Esophagus squamous epithelium (tissue), 5 donors: ENCODE measurements around the gene SLC16A5. TPM values are rescaled to one million over a fixed set of nuclear protein-coding genes. Genes with fewer than 3 reads are reported as not detected.
A peak's percentile ranks its signal among the peaks of the same experiment; 100 is the strongest.

Experiments
- DNase-seq: peaks from one replicate; lab custom pipeline; 2025; lab: John Stamatoyannopoulos, UW
- H3K27ac ChIP-seq, 4 donors: fragments of 200-600 bp; sonication (generic); one replicate each; pipeline ENCODE4 v1.5.1; 2016 to 2019; ENCODE audit warnings: mild to moderate bottlenecking in 1 of 4
- H3K27me3 ChIP-seq, 4 donors: fragments of 200-600 bp; sonication (generic); 1 replicate in 3 of 4; 2 replicates in 1 of 4; pipeline versions ENCODE4 v1.5.1 to v1.6.0; 2017 to 2021; ENCODE audit warnings: antibody characterized with exemption in 1 of 4
- H3K36me3 ChIP-seq, 3 donors: fragments of 200-600 bp; sonication (generic); one replicate each; pipeline ENCODE4 v1.5.1; 2016 to 2019
- H3K4me1 ChIP-seq, 3 donors: fragments of 200-600 bp; sonication (generic); one replicate each; pipeline ENCODE4 v1.5.1; 2017 to 2019
- H3K4me3 ChIP-seq, 4 donors: fragments of 200-600 bp; sonication (generic); 1 replicate in 3 of 4; 2 replicates in 1 of 4; pipeline ENCODE4 v1.5.1; 2016 to 2019; ENCODE audit warnings: mild to moderate bottlenecking in 2 of 4, moderate library complexity in 1 of 4
- H3K9me3 ChIP-seq, 3 donors: fragments of 200-600 bp; sonication (generic); one replicate each; pipeline ENCODE4 v1.5.1; 2016 to 2019
- POLR2A ChIP-seq, 4 donors: fragments of 450-650 bp; IDR thresholded peaks; one replicate each; pipeline ENCODE4 v1.6.1; 2017; ENCODE audit warnings: antibody characterized with exemption in 4 of 4, mild to moderate bottlenecking in 4 of 4, moderate library complexity in 3 of 4
- WGBS, 2 donors: methylation state at CpG; one replicate each; pipeline ENCODE4 v1.1.5; 2018; 5-methylcytosine and 5-hydroxymethylcytosine counted together
- intact Hi-C: fragments of 100-400 bp; cut with DNase I; formaldehyde crosslinking; loops from one replicate; pipeline ENCODE4 v1.15.0; 2022
- total RNA-seq, 4 donors: library from RNA; depleted of rRNA; stranded (reverse); fragments of >200 nt; gene quantifications; one replicate each; pipeline ENCODE4 v1.1.0, GENCODE V29; 2016
- TF ChIP-seq, protein P1 (sequence below), 6 experiments: fragments of 450-650 bp in 4 of 6; fragments of 200-600 bp in 2 of 6; sonication (generic) in 2 of 6; IDR thresholded peaks; one replicate each; pipeline ENCODE4 v1.5.1; 2016 to 2019; ENCODE audit warnings: antibody characterized with exemption in 6 of 6, mild to moderate bottlenecking in 4 of 6, moderate library complexity in 4 of 6
- donor health status: DM: yes; HTN: yes; CAD: no.

SLC16A5 gene
- total RNA-seq, 4 donors from 2014 or later = 13.4 to 22.9 (median 17.4) TPM

DNA sequence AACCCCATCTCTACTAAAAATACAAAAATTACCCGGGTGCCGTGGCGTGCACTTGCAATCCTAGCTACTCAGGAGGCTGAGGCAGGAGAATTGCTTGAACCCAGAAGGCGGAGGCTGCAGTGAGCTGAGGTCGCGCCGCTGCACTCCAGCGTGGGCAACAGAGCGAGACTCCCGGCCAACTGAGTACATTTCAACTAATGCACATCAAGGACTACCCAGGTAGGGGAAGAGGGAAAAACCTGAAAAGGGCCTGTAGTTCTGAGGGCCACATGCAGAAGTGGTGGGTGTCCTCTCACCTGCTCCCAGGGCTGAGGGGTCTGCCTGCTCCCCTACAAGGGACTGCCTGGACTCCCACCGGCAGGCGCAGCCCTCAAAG is 584 bp upstream of the SLC16A5 start:
- TF ChIP-seq, protein P1, sequence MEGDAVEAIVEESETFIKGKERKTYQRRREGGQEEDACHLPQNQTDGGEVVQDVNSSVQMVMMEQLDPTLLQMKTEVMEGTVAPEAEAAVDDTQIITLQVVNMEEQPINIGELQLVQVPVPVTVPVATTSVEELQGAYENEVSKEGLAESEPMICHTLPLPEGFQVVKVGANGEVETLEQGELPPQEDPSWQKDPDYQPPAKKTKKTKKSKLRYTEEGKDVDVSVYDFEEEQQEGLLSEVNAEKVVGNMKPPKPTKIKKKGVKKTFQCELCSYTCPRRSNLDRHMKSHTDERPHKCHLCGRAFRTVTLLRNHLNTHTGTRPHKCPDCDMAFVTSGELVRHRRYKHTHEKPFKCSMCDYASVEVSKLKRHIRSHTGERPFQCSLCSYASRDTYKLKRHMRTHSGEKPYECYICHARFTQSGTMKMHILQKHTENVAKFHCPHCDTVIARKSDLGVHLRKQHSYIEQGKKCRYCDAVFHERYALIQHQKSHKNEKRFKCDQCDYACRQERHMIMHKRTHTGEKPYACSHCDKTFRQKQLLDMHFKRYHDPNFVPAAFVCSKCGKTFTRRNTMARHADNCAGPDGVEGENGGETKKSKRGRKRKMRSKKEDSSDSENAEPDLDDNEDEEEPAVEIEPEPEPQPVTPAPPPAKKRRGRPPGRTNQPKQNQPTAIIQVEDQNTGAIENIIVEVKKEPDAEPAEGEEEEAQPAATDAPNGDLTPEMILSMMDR (IDR thresholded peaks at IDR 0.05) = no peak
- TF ChIP-seq POLR2A (IDR thresholded peaks at IDR 0.05) = no peak
- no peak for DNase-seq
- H3K27ac ChIP-seq = peak overlapping the region; percentile 92 to 94 (median 92)
- no peaks in the 10 kb centered on the region for H3K9me3 ChIP-seq
- intact Hi-C loops = no loop called here
- peaks cover 39 to 79% (median 47%) of the 10 kb centered on the region in 3 donors for H3K4me1 ChIP-seq
- WGBS, 2 donors = 13 to 65% methylated on average over 3 to 10 of the region's 12 CpGs
- H3K27me3 ChIP-seq = no peaks in the 10 kb centered on the region
- H3K4me3 ChIP-seq = peak overlapping the region; percentile 50 to 71 (median 68)
- H3K36me3 ChIP-seq = no peaks in the 10 kb centered on the region

DNA sequence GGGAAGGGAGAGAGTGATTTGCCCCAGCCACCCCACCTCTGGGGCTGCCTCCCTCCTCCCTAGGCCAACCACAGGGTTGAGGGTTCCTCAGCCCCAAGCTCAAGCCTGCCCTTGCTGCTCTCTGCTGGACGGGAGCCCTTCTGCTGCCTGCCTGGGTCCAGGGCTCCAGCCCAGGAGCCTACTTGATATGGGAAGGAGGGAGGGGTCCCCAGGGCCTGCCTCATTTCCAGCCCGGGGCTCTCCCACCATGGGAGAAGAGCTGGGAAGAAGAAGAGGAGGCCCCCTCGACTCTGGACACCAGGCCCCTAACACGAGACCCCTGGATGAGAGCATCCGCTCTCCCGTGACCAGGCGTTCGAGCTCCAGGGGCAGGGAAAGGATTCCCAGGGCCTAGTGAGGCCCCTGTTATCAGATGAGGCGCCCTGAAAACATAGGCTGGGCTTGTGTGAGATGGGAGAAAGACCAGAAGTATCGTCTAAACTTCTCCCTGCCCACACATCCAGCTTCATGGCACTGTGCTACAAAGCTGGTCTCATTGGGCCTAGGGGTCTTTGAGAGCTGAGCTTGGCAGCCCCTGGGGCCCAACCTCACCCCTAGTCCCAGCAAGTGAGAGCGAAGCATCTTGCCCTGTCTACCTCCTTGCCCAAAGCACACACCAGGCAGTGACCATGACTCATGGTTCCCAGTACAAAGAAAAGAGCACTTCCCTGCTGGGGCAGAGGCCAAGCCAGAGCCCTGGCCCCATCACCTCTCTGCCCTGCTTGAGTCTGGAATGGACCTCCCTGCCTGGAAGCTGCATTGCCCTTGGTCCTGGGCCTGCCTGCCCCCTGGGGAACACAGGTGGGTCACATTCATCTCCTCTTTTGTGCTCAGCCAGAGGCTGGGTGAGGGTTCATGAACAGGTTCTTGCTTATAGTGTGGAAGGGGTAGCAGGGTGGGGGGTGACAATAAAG is 987 bp downstream of the SLC16A5 start:
- peaks cover 49 to 90% (median 62%) of the 10 kb centered on the region in 3 donors for H3K4me1 ChIP-seq
- no peaks in the 10 kb centered on the region for H3K36me3 ChIP-seq
- H3K27me3 ChIP-seq = no peaks in the 10 kb centered on the region
- TF ChIP-seq, protein P1 (IDR thresholded peaks at IDR 0.05) = no peak
- TF ChIP-seq POLR2A (IDR thresholded peaks at IDR 0.05) = peak in 1 of 4 donors; percentile 44
- peak overlapping the region; percentile 50 to 71 (median 68) for H3K4me3 ChIP-seq
- intact Hi-C loops = no loop called here
- WGBS, 2 donors = 48 to 63% methylated on average over 4 to 5 of the region's 11 CpGs
- no peak for DNase-seq
- no peaks in the 10 kb centered on the region for H3K9me3 ChIP-seq
- H3K27ac ChIP-seq = peak overlapping the region; percentile 92 to 94 (median 92)

DNA sequence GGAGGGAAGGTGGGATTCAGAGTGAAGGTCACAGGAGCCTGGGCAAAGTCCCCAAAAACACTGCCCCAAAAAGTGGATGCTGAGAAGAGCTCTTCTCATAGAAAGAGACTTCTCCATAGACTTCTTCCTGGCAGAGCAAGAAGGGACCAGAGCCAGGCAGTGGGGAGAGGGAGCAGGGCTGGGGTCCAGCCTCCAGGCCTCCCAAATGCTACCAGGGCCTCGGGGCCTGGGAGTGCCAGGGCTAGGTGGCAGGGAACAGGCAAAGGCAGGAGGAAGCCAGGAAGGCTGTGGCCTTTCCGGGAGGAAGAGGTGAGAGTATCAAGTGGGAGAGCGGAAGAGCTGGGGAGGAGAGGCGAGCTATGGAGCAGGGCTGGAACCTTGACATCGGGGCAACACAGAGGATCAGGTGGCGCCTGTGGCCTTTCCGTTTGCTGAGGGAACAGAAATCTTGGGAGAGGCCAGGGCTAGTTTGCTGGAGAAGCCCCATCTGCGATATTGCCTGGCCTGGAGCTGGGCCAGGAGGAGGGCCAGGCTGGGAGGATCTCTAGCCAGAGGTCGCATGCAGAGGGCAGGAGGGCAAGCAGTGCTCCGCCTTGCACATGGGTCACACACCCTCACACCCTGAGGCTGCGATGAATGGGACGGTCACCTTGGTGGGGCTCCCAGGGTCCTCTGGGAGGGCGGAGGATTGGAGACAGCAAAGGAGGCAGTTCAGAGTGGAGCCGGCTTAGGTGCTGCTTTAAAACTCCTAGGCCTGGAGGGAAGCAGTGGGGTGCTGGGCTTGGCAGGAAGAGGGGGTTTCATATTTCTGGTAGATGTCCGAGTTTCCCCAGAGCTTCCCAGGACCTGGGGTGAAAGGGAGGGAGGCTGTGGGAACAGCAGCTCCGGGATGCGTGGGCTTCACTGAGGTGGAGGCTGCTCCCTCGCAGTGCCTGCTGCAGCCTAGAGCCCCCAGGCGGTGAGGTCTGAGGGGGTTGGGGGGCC is 3.4 kb downstream of the SLC16A5 start:
- H3K4me3 ChIP-seq = peak overlapping the region in 2 of 4 donors; percentile 6 to 12
- TF ChIP-seq POLR2A (IDR thresholded peaks at IDR 0.05) = no peak
- TF ChIP-seq, protein P1 (IDR thresholded peaks at IDR 0.05) = no peak
- no peaks in the 10 kb centered on the region for H3K36me3 ChIP-seq
- peak overlapping the region; percentile 76 to 93 (median 92) for H3K27ac ChIP-seq
- 28 to 43% methylated on average over 13 of the region's 19 CpGs for WGBS, 2 donors
- no peaks in the 10 kb centered on the region for H3K9me3 ChIP-seq
- no peaks in the 10 kb centered on the region for H3K27me3 ChIP-seq
- H3K4me1 ChIP-seq = peaks cover 53 to 100% (median 80%) of the 10 kb centered on the region in 3 donors
- no peak for DNase-seq
- intact Hi-C loops = no loop called here

DNA sequence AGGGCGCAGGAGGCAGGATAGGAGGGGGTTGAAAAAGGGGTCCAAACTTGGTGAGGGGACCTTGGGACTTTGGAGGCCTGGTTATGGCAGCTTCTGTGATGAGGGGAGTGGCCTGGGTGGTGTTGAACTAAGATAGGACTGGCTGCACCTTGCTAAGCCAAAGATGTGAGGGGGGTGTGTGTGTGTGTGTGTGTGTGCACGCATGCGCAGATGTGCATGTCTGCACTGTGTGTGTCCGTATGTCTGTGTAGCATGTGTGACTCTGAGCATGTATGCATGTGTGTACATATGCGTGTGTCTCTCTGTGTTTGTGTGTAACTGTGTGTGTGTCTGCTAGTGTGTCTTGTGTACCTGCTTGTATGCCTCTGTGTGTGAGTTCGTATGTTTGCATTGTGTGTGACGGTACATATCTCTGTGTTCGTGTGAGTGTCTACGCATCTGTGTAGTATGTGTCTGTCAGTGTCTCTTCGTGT is 4.1 kb downstream of the SLC16A5 start:
- Histone ChIP-seq H3K36me3 (no peaks in the 10 kb centered on the region), H3K9me3 (no peaks in the 10 kb centered on the region), H3K4me3 (peak overlapping the region in 2 of 4 donors; percentile 6 to 12), H3K4me1 (peaks cover 54 to 100% (median 79%) of the 10 kb centered on the region in 3 donors), H3K27ac (peak overlapping the region; percentile 76 to 93 (median 92)), H3K27me3 (no peaks in the 10 kb centered on the region)
- TF ChIP-seq POLR2A (IDR thresholded peaks at IDR 0.05) = no peak
- TF ChIP-seq, protein P1 (IDR thresholded peaks at IDR 0.05) = no peak
- DNase-seq = no peak
- 67 to 85% methylated on average over 6 to 10 of the region's 10 CpGs for WGBS, 2 donors
- intact Hi-C loops = no loop called here
